DND-41 (cell line): ENCODE results near the gene PIEZO1.

Experiments
- CTCF ChIP-seq: IDR thresholded peaks from 2 replicates; pipeline ENCODE4 v1.5.1; 2012; ENCODE audit warnings: borderline replicate concordance, low read length, moderate library complexity, mild to moderate bottlenecking; ENCODE audit not compliant: poor library complexity, severe bottlenecking; ENCODE audit errors: extremely low read depth
- EZH2 ChIP-seq: IDR thresholded peaks from 3 replicates; pipeline ENCODE4 v1.6.1; 2012; ENCODE audit warnings: borderline replicate concordance, low read depth, mild to moderate bottlenecking, moderate library complexity, low read length, inconsistent platforms; ENCODE audit not compliant: severe bottlenecking

DNA sequence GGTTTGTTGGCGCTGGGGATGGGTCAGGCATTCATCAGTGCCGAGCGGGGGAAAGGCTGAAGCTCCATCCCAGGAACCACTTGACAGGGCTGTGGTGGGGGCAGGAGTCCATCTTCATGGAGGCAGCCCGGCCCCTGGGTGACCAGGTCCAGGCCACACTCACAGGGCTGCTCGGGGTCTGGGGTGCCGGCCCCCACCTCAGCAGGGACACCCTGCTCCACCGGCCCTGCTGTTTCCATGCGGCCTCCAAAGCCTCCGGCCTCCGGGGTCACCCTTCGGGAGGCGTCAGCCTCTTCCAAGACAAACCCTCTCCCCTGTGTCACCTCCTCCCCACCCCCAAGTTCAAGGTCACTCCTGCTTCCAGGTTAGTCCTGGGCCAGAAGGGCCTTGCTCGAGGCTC is 49.6 kb upstream of the PIEZO1 start:
- no peak for TF ChIP-seq CTCF
- no peak for TF ChIP-seq EZH2
